ENCODE measurements around the gene TSPOAP1.

Gene TSPOAP1

GRCh38 chr17:58338841-58339754 lies 10.5 kb upstream of the TSPOAP1 start:
- DNase-seq = peak; percentile 57

- no peak for DNase-seq
Observed at GRCh38 chr17:58338454-58338840, 9.9 kb upstream of the TSPOAP1 start.

GRCh38 chr17:58337600-58338453 lies 9.2 kb upstream of the TSPOAP1 start:
- DNase-seq = peak; percentile 93

GRCh38 chr17:58337210-58337599 lies 8.6 kb upstream of the TSPOAP1 start:
- peak; percentile 75 for DNase-seq

- DNase-seq = peak; percentile 31
Observed at GRCh38 chr17:58336456-58337209, 8.0 kb upstream of the TSPOAP1 start.

- DNase-seq = peak; percentile 82
Observed at GRCh38 chr17:58335779-58336455, 7.3 kb upstream of the TSPOAP1 start.

- DNase-seq = peak; percentile 54
Observed at GRCh38 chr17:58335061-58335731, 6.6 kb upstream of the TSPOAP1 start.

- peak; percentile 31 for DNase-seq
Observed at GRCh38 chr17:58334661-58335060, 6.1 kb upstream of the TSPOAP1 start.

- DNase-seq = no peak
Observed at GRCh38 chr17:58334256-58334655, 5.7 kb upstream of the TSPOAP1 start.

GRCh38 chr17:58333736-58334207 lies 5.2 kb upstream of the TSPOAP1 start:
- DNase-seq = peak; percentile 28

- DNase-seq = peak; percentile 63
Observed at GRCh38 chr17:58332778-58333735, 4.5 kb upstream of the TSPOAP1 start.

GRCh38 chr17:58331815-58332777 lies 3.5 kb upstream of the TSPOAP1 start:
- DNase-seq = peak; percentile 97

- peak; percentile 90 for DNase-seq
Observed at GRCh38 chr17:58330997-58331814, 2.6 kb upstream of the TSPOAP1 start.

GRCh38 chr17:58330538-58330996 lies 2.0 kb upstream of the TSPOAP1 start:
- DNase-seq = peak; percentile 40

- DNase-seq = peak; percentile 46
Observed at GRCh38 chr17:58329810-58330537, 1.4 kb upstream of the TSPOAP1 start.

GRCh38 chr17:58329035-58329809 lies 627 bp upstream of the TSPOAP1 start:
- DNase-seq = peak; percentile 80

All from CD4-positive, alpha-beta T cell treated with Interleukin-6 for 4 hours (primary cell).